Kidney (tissue), 14 donors: ENCODE measurements around the gene ELAVL2. TPM values are rescaled to one million over a fixed set of nuclear protein-coding genes. Genes with fewer than 3 reads are reported as not detected.

ENCODE experiments used
- DNase-seq, 5 donors: peaks; one replicate each; pipeline ENCODE4 v3.0.0-alpha.2; 2013 to 2020
- FAIRE-seq: peaks from 2 replicates; lab custom pipeline; 2012; peaks lifted over from hg19 to GRCh38; lab: Jason Lieb, UNC
- H3K27ac ChIP-seq, 2 donors: one replicate each; pipeline ENCODE4 v1.7.0; 2013; ENCODE audit warnings: low read depth in 2 of 2, low read length in 2 of 2, inconsistent platforms in 1 of 2
- H3K27me3 ChIP-seq: one replicate; pipeline ENCODE4 v1.7.1; 2013; ENCODE audit warnings: low read length, inconsistent platforms; ENCODE audit not compliant: control insufficient read depth, insufficient read depth
- H3K36me3 ChIP-seq, 3 donors: one replicate each; pipeline versions ENCODE4 v1.7.0 to v1.7.1; 2013; ENCODE audit warnings: low read length in 3 of 3, control low read depth in 1 of 3, inconsistent platforms in 1 of 3; ENCODE audit not compliant: insufficient read depth in 3 of 3, control insufficient read depth in 2 of 3
- H3K4me1 ChIP-seq, 3 donors: one replicate each; pipeline versions ENCODE4 v1.7.0 to v1.7.1; 2013; ENCODE audit warnings: low read length in 3 of 3, inconsistent platforms in 1 of 3, low read depth in 1 of 3; ENCODE audit not compliant: control insufficient read depth in 2 of 3, insufficient read depth in 2 of 3
- H3K4me3 ChIP-seq, 3 donors: one replicate each; pipeline versions ENCODE4 v1.7.0 to v1.8.1; 2013; ENCODE audit warnings: low read length in 3 of 3, control low read depth in 1 of 3, inconsistent platforms in 1 of 3
- H3K9ac ChIP-seq, 3 donors: one replicate each; pipeline versions ENCODE4 v1.7.0 to v1.7.1; 2013; ENCODE audit warnings: low read length in 3 of 3, control low read depth in 1 of 3, inconsistent platforms in 1 of 3
- H3K9me3 ChIP-seq, 3 donors: one replicate each; pipeline versions ENCODE4 v1.7.0 to v1.7.1; 2013; ENCODE audit warnings: low read length in 3 of 3, control low read depth in 1 of 3, inconsistent platforms in 1 of 3; ENCODE audit not compliant: control insufficient read depth in 2 of 3, insufficient read depth in 1 of 3
- intact Hi-C: fragments of 100-400 bp; cut with DNase I; formaldehyde crosslinking; loops from one replicate; pipeline ENCODE4 v1.11.1; 2022
- polyA plus RNA-seq: library from polyadenylated mRNA; stranded (reverse); fragments of 350-450 nt; fragmentation: Illumina TruSeq; extraction: RNeasy Lipid Tissue Mini Kit (QIAGEN cat#74804); gene quantifications from one replicate; pipeline ENCODE4 v1.2.3, GENCODE V29; 2014; ENCODE audit warnings: low read depth, low replicate concordance; ENCODE audit not compliant: insufficient read depth
- total RNA-seq: library from RNA; stranded (reverse); fragmentation: NEBNext Ultra II Directional; extraction: Animal tissue kit (Norgen Biotek cat#: 25700); gene quantifications from one replicate; pipeline ENCODE4 v1.2.1, GENCODE V29; 2021
- TF ChIP-seq, protein P1 (sequence below): IDR thresholded peaks from 3 replicates; pipeline ENCODE4 v1.5.1; 2012; ENCODE audit warnings: mild to moderate bottlenecking, moderate library complexity, borderline replicate concordance; ENCODE audit not compliant: insufficient read depth; ENCODE audit errors: extremely low read depth
- donor health status: control.
- donor health status: control.
- donor health status: control.
- donor health status: control.
- donor health status: control.
- donor health status: DM: yes; HTN: yes; CAD: no.
- donor health status: Normal renal cell carcinoma (clear cell type).

Gene ELAVL2
- total and polyA plus RNA-seq, 2 donors from 2014 or later = 0.19 to 0.35 TPM

- FAIRE-seq (no peak), DNase-seq (no peak)
Observed at GRCh38 chr9:23721466-23721865, 104.6 kb downstream of the ELAVL2 start.

DNA sequence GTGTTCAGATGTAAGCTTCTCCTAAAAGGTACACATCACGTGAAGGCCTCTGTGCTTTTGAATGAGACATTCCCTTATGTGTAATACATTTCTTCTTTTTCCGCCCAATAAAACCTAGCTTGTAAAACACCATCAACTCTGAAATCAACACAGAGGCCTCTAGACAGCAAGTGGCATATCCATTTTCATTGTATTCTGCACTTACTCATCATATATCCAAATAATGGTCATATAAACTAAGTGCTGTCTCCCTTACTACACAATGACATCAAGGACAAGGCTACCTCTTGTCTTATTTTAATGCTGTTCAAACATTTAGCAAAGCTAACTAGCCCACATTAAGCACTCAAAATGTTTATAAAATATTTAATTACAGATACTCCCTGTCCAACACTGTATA is 108.5 kb downstream of the ELAVL2 start:
- Histone ChIP-seq H3K9me3 (no peaks in the 10 kb centered on the region), H3K27ac (no peak overlapping the region), H3K4me3 (no peak overlapping the region), H3K27me3 (no peaks in the 10 kb centered on the region), H3K36me3 (no peaks in the 10 kb centered on the region), H3K4me1 (no peaks in the 10 kb centered on the region), H3K9ac (no peak overlapping the region)
- no peak for DNase-seq
- intact Hi-C loops = no loop called here
- no peak for FAIRE-seq
- TF ChIP-seq, protein P1, sequence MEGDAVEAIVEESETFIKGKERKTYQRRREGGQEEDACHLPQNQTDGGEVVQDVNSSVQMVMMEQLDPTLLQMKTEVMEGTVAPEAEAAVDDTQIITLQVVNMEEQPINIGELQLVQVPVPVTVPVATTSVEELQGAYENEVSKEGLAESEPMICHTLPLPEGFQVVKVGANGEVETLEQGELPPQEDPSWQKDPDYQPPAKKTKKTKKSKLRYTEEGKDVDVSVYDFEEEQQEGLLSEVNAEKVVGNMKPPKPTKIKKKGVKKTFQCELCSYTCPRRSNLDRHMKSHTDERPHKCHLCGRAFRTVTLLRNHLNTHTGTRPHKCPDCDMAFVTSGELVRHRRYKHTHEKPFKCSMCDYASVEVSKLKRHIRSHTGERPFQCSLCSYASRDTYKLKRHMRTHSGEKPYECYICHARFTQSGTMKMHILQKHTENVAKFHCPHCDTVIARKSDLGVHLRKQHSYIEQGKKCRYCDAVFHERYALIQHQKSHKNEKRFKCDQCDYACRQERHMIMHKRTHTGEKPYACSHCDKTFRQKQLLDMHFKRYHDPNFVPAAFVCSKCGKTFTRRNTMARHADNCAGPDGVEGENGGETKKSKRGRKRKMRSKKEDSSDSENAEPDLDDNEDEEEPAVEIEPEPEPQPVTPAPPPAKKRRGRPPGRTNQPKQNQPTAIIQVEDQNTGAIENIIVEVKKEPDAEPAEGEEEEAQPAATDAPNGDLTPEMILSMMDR = no peak

More at GRCh38 chr9:23721466-23721865, 104.6 kb downstream of the ELAVL2 start:
- intact Hi-C loops = no loop called here
- Histone ChIP-seq H3K27ac (no peak overlapping the region), H3K4me1 (no peaks in the 10 kb centered on the region), H3K9me3 (no peaks in the 10 kb centered on the region), H3K36me3 (no peaks in the 10 kb centered on the region), H3K27me3 (no peaks in the 10 kb centered on the region), H3K9ac (no peak overlapping the region), H3K4me3 (no peak overlapping the region)
- TF ChIP-seq, protein P1 = no peak

DNA sequence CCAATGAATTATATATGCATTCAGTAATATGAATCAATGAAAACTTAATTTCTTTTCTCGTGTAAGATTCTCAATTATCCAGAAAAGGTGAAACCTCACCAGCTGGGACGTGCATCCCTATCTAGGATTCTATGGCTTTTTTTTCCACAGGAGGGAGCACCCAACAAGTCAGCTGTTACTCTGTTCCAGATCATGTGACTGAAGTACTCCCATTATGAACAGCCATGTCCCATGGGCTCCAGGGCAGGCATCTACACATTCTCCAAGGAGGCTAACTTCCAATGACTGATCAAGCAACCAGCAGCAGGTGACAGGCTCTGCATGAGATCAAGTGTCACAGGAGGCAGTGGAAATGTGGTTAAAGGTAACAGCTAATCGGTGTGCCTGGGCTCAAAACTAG is 118.8 kb downstream of the ELAVL2 start:
- TF ChIP-seq, protein P1 = no peak
- H3K9me3 ChIP-seq = no peaks in the 10 kb centered on the region
- no peaks in the 10 kb centered on the region for H3K27me3 ChIP-seq
- FAIRE-seq = no peak
- H3K9ac ChIP-seq = no peak overlapping the region
- no peak overlapping the region for H3K4me3 ChIP-seq
- H3K4me1 ChIP-seq = no peaks in the 10 kb centered on the region
- no peak overlapping the region for H3K27ac ChIP-seq
- H3K36me3 ChIP-seq = no peaks in the 10 kb centered on the region
- intact Hi-C loops = no loop called here
- no peak for DNase-seq

- TF ChIP-seq, protein P1 = no peak
- Histone ChIP-seq H3K4me3 (no peak overlapping the region), H3K9ac (no peak overlapping the region), H3K27ac (no peak overlapping the region), H3K4me1 (no peaks in the 10 kb centered on the region), H3K36me3 (no peaks in the 10 kb centered on the region), H3K9me3 (no peaks in the 10 kb centered on the region), H3K27me3 (no peaks in the 10 kb centered on the region)
- FAIRE-seq = no peak
- DNase-seq = no peak
- intact Hi-C loops = no loop called here
Observed at GRCh38 chr9:23702311-23702922, 123.6 kb downstream of the ELAVL2 start.
